Kasumi-1 (cell line): ENCODE results near the gene HMGXB4.
A peak's percentile ranks its signal among the peaks of the same experiment; 100 is the strongest.

ENCODE experiments used
- DNase-seq, 2 experiments: peaks; one replicate each; lab custom pipeline; 2025; lab: John Stamatoyannopoulos, UW

HMGXB4 gene

DNA sequence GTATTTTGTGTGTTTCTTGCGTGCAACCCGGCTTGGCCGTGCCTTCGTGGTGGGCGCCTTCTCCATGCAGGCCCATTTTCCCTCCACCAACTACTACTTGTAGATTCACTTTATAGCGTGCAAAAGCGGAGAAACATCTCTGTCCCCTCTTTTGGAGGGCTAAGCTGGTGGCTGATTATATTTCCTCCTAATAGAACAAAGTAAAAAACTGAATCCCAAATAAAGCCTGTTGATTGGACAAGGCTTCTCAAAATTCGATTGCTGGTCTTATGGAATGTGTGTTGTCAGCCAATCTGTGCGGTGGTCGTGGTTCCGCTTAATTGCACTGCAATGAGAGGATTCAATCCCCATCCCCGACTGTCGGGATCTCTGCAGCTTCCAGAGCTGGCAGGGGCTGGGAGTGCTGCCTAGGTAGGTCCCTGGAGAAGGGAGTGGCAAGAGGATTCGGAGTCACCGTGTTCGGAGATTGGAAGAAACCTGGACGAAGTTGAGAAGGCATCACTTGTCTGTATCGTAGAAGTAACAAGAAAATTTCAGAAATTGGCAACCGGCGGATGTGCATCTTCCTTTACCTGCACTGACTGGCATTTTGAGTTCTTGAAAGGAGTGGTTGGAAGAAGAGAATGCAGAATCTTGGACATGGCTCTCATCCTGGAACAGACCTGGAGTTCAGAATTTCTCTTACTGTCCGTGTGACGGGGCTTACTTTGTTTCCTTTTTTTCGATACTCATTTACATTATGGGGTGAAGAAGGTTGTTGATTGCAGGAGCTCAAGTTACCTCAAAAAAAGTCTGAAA, 1.1 kb downstream of the HMGXB4 start:
- peak in 1 of 2 experiments; percentile 19 for DNase-seq

DNA sequence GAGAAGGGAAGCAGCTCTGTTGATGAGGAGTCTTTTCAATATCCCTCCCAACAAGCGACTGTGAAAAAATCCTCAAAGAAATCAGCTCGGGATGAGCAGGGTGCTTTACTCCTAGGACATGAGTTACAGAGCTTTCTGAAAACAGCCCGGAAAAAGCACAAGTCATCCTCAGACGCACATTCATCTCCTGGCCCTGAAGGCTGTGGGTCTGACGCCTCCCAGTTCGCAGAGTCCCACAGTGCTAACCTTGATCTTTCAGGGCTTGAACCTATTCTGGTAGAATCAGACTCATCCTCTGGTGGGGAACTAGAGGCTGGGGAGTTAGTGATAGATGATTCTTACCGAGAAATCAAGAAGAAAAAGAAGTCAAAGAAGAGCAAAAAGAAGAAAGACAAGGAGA, 7.7 kb downstream of the HMGXB4 start:
- DNase-seq = no peak

GRCh38 chr22:35266277-35266676, 9.0 kb downstream of the HMGXB4 start:
- DNase-seq = no peak

DNA sequence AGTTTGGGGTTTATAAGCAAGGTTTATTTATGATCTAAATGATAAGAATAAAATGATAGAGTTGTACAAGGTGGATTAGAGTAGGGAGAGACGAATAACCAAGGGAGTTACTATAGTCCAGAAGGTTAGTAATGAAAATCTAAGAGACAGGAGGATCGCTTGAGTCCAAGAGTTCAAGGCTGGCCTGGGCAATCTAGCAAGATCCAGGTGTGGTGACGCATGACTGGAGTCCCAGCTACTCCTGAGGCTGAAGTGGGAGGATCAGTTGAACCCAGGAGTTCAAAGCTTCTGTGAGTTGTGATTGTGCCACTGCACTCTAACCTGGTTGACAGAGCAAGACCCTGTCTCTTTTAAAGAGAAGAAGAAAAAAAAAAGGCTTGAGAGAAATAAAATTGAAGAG, 12.3 kb downstream of the HMGXB4 start:
- no peak for DNase-seq

GRCh38 chr22:35274154-35274871, 17.0 kb downstream of the HMGXB4 start:
- DNase-seq = no peak

DNA sequence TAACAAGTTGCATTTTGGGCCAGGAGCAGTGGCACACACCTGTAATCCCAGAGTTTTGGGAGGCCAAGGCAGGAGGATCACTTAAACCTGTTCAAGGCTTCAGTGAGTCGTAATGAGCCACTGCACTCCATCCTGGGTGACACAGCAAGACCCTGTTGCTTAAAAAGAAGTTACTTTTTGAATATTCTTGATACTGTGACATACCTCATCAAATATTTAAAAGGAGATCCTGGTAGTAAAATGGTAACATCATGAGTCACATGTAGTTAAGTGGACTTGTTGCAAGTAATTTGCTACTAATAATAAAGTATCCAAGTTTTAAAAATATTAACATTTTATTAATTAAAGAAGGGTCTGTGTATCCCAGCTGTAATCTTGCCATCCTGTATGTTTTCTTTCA, 18.3 kb downstream of the HMGXB4 start:
- no peak for DNase-seq

- no peak for DNase-seq
These were observed 18.7 kb downstream of the HMGXB4 start for GRCh38 chr22:35276019-35276418.

DNA sequence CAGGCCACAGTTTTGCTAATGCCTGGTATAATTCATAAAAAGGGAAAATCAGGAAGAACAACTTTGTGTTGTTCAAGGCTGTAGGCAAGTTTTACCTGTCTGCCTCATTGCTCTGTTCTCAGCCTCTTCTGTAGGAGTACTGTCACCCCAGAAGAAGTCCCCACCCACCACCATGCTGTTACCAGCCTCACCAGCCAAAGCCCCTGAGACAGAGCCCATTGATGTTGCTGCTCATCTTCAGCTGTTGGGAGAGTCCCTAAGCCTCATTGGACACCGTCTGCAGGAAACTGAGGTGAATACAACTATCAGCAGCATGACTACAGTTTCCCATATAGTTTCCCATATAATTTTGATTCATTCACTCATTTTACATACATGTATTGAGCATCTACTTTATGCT, 30.8 kb downstream of the HMGXB4 start:
- no peak for DNase-seq

GRCh38 chr22:35292786-35293185, 35.5 kb downstream of the HMGXB4 start:
- no peak for DNase-seq

GRCh38 chr22:35296051-35296450, 38.8 kb downstream of the HMGXB4 start:
- DNase-seq = no peak

DNA sequence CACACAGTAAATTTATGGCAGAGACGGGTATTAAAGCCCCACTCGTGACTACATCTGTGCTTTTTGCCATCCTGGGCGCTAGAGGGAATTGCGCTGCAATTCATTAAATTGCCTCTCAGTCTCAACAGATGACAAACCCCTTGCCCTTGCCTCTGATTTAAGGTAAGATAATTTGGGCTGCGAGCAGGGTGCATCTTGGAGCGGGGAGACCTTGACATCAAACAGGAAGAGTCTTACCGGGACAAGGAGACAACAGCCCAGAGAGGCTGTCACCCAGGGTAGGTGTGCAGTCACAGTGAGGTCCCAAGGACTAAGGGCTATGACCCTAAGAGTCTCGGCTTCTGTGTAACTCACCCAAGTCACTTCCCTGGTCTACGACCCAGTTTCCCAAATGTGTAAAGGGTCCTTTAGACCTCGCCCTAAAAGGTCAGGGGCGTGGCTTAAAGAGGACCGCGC, 42.0 kb downstream of the HMGXB4 start:
- DNase-seq = peak; percentile 41 to 61

- peak; percentile 96 to 97 for DNase-seq
These were observed 42.6 kb downstream of the HMGXB4 start, which contains the start of gene TOM1 for GRCh38 chr22:35299673-35300499. Gene TOM1 (plus strand): TSS chr22:35299894. CDS start chr22:35299929, 35 bp downstream.

DNA sequence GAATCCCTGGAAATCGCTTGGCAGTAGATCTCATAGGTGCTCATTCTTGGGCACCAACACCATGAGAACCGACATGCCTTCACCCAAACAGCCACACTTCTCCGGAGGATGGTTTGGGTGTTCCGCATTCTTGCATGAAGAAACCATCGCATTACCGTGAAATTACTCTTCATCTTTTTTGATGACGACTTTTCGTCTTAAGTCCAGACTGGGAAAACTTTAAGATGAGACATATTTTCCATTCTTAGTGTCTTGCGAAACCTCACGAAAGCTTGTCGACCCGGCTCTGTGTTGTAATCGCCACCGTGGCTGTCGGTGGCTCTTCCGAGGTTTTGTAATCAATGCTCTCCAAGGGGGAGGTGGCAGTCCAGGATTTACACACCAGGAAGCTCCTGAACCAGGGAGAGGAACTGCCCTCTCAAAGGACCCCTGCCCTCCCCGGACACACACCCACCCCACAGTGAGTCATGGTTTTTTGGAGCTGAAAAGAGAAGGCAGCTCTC, 44.1 kb downstream of the HMGXB4 start:
- DNase-seq = peak; percentile 52 to 55

DNA sequence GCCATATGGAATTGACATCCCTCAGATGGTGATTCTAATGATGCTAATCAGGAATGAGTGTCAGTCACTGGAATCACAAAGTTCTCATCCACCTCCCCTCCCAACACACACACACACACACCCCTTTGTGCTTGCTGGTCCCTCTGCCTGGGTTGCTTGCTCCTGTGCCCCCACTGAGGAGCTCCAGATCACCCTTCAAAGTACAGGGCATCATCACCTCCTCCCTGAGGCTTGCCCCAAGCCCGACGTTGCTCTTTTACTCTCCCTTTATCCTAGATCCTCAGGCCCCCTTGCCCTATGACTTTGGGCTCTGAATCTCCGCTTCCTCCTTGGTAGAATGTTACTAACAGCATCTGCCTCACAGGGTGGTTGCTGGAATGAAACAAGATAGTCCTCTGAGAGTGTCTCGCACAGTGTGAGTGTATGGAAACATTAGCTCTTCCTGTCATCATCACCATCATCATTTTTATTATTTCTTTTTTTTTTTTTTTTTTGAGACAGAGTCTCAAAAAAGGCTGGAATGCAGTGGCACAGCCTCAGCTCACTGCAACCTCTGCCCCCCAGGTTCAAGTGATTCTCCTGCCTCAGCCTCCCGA, 45.8 kb downstream of the HMGXB4 start:
- no peak for DNase-seq

GRCh38 chr22:35305525-35306070, 48.3 kb downstream of the HMGXB4 start:
- DNase-seq = no peak

DNA sequence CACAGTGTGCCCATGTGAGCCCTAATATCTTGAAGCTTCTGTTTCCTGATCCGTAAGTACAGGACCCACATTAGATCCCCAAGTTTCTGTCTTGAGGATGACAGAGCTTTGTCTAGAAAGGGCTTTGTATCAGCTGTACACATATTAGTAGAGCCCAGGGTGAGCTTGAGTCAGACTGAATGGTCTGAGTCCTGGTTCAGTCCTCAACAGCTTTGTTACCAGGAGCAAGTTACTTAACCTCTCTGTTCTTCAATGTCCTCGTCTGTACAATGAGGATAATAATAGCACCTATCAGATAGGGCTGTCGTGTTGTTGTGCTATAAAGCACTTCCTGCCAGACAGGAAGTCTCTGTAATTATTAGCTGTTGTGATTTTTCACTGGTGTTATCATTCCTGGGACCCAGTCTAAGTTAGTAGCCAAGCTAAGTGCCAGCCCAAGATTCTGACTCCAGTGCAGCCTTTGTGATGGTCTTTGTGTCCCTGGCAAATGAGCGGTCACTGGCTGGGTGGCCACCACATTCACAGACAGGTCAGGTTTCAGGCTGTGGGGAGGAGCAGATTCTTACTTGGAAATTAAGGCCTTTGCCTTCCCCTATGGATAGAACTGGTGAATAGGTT, 49.2 kb downstream of the HMGXB4 start:
- DNase-seq = no peak

GRCh38 chr22:35307372-35307771, 50.1 kb downstream of the HMGXB4 start:
- DNase-seq = no peak

GRCh38 chr22:35307892-35308291, 50.6 kb downstream of the HMGXB4 start:
- DNase-seq = no peak

DNA sequence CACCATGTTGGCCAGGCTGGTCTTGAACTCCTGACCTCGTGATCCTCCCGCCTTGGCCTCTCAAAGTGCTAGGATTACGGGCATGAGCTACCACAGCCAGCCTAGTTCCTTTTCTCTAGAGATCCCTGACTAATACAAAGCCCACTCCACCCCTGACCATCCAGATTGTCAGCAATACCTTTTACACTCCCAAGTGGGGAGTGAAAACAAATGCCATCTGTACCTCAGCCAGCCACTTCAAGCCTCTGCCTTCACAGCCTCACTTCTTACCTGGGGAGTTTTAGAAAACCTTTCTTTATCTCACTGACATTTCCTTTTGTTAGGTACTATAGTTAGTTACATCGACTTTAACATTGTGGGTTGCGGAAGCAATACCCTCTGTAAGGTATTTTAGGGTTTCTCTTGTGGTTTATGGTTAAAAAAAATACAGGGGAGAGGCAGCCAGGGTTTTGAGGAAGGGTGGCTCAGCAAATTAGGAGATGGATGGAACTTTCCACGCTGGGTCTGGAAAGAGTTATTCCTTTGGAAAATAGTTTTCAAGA, 51.3 kb downstream of the HMGXB4 start:
- DNase-seq = no peak
